Measurements from ENCODE around the gene USP24.

Gene USP24

DNA sequence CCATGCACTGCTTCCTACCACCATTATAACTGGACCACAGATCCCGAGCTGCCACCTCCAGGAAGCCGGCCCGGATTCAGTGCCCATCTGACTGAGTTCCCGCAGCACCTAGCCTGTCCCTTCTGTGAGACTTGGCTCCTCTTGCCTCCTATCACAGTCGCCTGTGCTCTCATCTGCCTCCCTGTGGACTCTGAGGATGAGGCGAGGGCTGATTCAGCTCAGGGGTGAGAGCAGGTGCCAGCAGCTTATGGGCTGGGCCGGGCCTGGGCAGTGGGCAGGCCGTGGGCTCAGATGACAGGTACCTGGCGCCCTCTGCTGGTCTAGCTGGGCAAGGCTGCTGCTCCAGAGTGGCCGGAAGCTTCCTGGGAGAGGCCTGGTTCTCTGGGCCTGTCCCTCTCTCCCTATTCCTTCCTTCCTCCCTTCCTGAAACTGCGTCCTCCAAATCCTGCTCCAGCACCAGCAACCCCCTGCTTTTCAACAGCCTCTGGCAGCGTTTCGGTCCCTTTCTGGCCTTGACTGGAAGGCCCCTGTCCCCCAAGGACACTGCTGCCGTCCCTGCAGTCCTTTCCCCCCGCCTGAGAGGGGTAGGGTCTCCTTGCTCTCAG, 193.1 kb downstream of the USP24 start:
- peak; percentile 93 for DNase-seq (ENCODE audit: low read depth)
- TF ChIP-seq, protein P1, sequence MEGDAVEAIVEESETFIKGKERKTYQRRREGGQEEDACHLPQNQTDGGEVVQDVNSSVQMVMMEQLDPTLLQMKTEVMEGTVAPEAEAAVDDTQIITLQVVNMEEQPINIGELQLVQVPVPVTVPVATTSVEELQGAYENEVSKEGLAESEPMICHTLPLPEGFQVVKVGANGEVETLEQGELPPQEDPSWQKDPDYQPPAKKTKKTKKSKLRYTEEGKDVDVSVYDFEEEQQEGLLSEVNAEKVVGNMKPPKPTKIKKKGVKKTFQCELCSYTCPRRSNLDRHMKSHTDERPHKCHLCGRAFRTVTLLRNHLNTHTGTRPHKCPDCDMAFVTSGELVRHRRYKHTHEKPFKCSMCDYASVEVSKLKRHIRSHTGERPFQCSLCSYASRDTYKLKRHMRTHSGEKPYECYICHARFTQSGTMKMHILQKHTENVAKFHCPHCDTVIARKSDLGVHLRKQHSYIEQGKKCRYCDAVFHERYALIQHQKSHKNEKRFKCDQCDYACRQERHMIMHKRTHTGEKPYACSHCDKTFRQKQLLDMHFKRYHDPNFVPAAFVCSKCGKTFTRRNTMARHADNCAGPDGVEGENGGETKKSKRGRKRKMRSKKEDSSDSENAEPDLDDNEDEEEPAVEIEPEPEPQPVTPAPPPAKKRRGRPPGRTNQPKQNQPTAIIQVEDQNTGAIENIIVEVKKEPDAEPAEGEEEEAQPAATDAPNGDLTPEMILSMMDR (IDR thresholded peaks at IDR 0.05; ENCODE audit: insufficient read depth, low read depth, low read length, missing control alignments) = peak; percentile 93
- no peak overlapping the region for H3K4me3 ChIP-seq (ENCODE audit: low read length)

- TF ChIP-seq, protein P1 (IDR thresholded peaks at IDR 0.05; ENCODE audit: insufficient read depth, low read depth, low read length, missing control alignments) = no peak
- no peak overlapping the region for H3K4me3 ChIP-seq (ENCODE audit: low read length)
- no peak for DNase-seq (ENCODE audit: low read depth)
Observed at GRCh38 chr1:55018395-55018794, 196.8 kb downstream of the USP24 start.

Data from epithelial cell of esophagus (primary cell).